LNCAP (cell line): Measurements from ENCODE around the gene GARIN5A.

Experiments used
- TF ChIP-seq, protein P1 (sequence below): fragments of 450-650 bp; IDR thresholded peaks from 2 replicates; pipeline ENCODE4 v1.5.1; 2017; ENCODE audit warnings: mild to moderate bottlenecking

GARIN5A gene

GRCh38 chr19:50422397-50423278 lies 54.0 kb downstream of the GARIN5A start:
- TF ChIP-seq, protein P1, sequence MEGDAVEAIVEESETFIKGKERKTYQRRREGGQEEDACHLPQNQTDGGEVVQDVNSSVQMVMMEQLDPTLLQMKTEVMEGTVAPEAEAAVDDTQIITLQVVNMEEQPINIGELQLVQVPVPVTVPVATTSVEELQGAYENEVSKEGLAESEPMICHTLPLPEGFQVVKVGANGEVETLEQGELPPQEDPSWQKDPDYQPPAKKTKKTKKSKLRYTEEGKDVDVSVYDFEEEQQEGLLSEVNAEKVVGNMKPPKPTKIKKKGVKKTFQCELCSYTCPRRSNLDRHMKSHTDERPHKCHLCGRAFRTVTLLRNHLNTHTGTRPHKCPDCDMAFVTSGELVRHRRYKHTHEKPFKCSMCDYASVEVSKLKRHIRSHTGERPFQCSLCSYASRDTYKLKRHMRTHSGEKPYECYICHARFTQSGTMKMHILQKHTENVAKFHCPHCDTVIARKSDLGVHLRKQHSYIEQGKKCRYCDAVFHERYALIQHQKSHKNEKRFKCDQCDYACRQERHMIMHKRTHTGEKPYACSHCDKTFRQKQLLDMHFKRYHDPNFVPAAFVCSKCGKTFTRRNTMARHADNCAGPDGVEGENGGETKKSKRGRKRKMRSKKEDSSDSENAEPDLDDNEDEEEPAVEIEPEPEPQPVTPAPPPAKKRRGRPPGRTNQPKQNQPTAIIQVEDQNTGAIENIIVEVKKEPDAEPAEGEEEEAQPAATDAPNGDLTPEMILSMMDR, result no peak

GRCh38 chr19:50420808-50421207 lies 55.8 kb downstream of the GARIN5A start:
- TF ChIP-seq, protein P1, result no peak

- TF ChIP-seq, protein P1, result no peak
These were observed 56.5 kb downstream of the GARIN5A start for GRCh38 chr19:50420127-50420526.

DNA sequence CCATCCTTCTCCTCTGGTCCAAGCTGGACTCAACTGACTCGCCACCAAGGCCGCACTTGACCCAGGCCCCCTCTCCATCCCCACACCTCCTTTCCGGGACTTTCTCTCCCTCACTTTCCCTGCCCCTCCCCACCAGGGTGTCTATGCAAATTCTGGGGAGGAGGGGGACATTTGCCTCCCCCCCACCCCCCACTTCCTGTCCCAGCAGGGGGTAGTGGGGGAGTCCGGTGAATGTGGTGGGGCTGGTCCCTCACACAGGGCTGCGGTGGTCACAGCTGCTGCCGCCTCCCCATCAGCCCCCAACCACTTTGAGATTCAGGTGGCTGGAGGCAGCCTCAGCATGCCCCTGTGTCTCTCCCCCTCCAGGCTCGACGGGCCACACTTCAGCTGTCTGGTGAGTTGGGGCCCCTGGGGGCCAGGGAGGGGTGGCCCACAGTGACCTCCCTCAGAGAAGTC lies 57.0 kb downstream of the GARIN5A start:
- TF ChIP-seq, protein P1, result no peak

- TF ChIP-seq, protein P1, result no peak
These were observed 57.5 kb downstream of the GARIN5A start for GRCh38 chr19:50419022-50419579.

DNA sequence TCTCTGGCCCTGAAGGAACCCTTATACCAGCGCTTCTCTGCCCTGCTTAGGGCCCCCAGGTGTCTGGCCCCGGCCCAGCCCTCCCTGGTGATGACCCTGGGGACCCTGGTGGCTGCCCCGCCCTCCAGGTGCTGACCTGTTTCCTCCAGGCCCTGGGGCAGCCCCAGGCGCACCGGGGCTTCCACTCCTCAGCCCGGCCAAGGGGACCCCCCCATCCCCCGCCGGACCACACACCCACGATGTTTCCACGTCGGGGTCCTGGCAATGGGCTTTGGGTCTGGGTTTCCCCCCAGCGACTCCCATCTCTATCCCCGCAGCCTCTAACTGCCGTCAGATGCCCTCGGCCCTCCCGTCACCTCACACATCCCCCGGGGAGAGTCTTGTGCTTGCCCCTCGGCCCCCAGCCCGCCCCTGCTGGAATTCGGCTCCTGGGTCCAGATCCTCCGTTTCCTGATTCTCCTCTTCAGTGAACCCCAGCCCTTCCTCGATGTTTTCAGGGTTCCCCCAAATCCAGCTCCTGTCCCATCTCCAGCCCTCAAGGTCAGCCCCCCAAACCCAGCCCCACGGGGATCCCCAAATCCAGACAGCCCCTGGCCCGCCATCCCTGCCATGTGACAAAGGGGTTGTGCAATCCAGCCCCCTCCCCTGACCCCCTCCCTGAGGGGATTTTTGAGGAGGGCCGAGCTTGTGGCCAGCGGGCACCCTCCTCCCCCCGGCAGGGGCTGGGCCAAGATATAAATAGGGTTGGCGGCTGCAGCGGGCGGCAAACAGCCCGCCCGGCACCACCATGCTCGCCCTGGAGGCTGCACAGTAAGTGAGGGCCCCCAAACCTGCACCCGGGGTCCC lies 58.2 kb downstream of the GARIN5A start, which contains the start of gene SPIB:
SPIB (plus strand) TSS at position 763 of the 846 bp plus-strand sequence; CDS start at position 788, 25 bp downstream.
- TF ChIP-seq, protein P1, result no peak
